Uterus (tissue), 2 donors: Measurements from ENCODE around the gene DOCK3.

ENCODE experiments used
- CTCF ChIP-seq, 4 experiments: fragments of 200-600 bp in 2 of 4; fragments of 450-650 bp in 2 of 4; sonication (generic) in 2 of 4; IDR thresholded peaks; one replicate each; pipeline ENCODE4 v1.5.1; 2016 to 2019; ENCODE audit warnings: antibody characterized with exemption in 4 of 4, mild to moderate bottlenecking in 2 of 4, moderate library complexity in 1 of 4
- POLR2A ChIP-seq, 2 donors: fragments of 450-650 bp; IDR thresholded peaks; one replicate each; pipeline ENCODE4 v1.6.1; 2016; ENCODE audit warnings: antibody characterized with exemption in 2 of 2, mild to moderate bottlenecking in 1 of 2, moderate library complexity in 1 of 2

- TF ChIP-seq POLR2A (IDR thresholded peaks at IDR 0.05) = no peak
- no peak for TF ChIP-seq CTCF (IDR thresholded peaks at IDR 0.05)
These were observed 718.8 kb downstream of the DOCK3 start for GRCh38 chr3:51393564-51393963.
